Frontal cortex (tissue), 4 donors: ENCODE measurements around the gene RO60. TPM values are rescaled to one million over a fixed set of nuclear protein-coding genes. Genes with fewer than 3 reads are reported as not detected.

Experiments
- DNase-seq, 2 donors: peaks; one replicate each; pipeline ENCODE4 v3.0.0; 2012; ENCODE audit warnings: low spot score in 2 of 2
- FAIRE-seq: peaks from 2 replicates; lab custom pipeline; 2012; peaks lifted over from hg19 to GRCh38; lab: Jason Lieb, UNC
- small RNA-seq: library from RNA; depleted of rRNA; stranded (forward); fragments of <200 nt; gene quantifications from one replicate; pipeline ENCODE3, GENCODE V24; 2014
- total RNA-seq: library from RNA; depleted of rRNA; stranded (reverse); fragments of >200 nt; gene quantifications from one replicate; pipeline ENCODE4 v1.2.3, GENCODE V29; 2014
- donor health status: control.
- donor health status: control.
- donor health status: control.

The RO60 gene
- total RNA-seq, 1 donor from 2014 or later = 349 TPM

- no peak for FAIRE-seq
- peak; percentile 90 to 93 for DNase-seq
Measured at GRCh38 chr1:193104907-193105820, 45.8 kb downstream of the RO60 start, which contains the start of gene GLRX2. Gene GLRX2, minus strand, starts transcription at chr1:193105414. Its CDS starts 32 bp downstream, at chr1:193105382.

- DNase-seq (no peak), FAIRE-seq (no peak)
Measured at GRCh38 chr1:193105821-193106177, 46.4 kb downstream of the RO60 start.

- DNase-seq = no peak
- FAIRE-seq = no peak
Measured at GRCh38 chr1:193108471-193108870, 49.1 kb downstream of the RO60 start.

Small RNA genes within 50 kb of the gene (small RNA-seq; reads per million reads assigned to genes)
- not detected for gene SCARNA18B

Other genes starting within 250 kb of the RO60 start
- gene UCHL5, start 252 bp upstream of the RO60 start, total RNA-seq = 41.6 TPM
- gene GLRX2, start 45.8 kb downstream of the RO60 start, total RNA-seq = 15.1 TPM
- gene CDC73, start 62.4 kb downstream of the RO60 start, total RNA-seq = 28.9 TPM
- 148 TPM for gene B3GALT2, start 127.0 kb downstream of the RO60 start, total RNA-seq